HG03342 (cell line): ENCODE measurements around the gene MRPL43.

Source experiments
- ATAC-seq: cut with Tn5 transposase; IDR thresholded peaks from one replicate; pipeline ENCODE4 v1.9.1; 2021; ENCODE audit warnings: mild to moderate bottlenecking, moderate library complexity; ENCODE audit not compliant: unreplicated experiment

Gene MRPL43

DNA sequence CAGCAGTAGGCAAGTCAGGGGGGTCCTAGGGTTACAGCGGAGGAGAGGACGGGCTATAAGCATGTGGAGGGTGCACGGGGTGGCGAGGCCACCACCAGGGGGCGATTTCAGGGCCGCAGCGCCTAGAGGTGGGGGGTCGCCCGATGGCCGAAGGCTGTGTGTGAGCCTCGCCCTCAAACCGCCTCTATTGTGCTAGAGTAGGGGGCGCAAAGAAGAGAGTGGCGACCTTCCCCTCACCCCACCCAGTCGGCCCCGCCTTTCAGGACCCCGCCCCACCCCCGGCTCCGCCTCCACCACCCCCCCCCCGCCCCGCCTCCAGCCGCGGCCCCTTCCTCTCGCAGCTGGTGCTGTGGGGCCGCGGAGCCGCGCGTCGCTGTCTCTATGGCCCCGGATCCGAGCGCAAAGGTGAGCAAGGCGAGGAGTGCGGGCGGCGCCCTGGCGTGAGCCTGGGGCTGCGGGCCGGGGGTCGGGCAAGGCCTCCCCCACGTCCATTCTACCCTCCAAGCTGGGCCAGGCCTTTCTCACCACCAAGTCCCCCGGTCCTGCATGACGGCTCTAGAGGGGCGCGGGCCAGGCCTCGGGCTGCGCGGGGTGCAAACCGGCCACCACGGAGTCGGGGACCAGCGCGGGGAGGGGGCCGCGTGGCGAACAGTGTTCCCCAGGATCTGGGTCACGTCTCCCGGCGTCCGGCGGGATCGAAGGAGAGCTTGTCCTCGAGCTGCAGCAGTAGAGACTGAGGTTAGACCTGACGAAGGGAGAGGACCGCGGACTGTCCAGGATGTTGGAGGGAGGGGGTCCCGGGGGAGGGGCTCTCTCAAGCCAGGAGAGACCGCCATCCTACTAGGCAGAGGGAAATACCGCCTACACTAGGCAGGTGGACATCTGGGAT is 17.9 kb downstream of the MRPL43 start, which contains the start of gene SEMA4G:
SEMA4G (plus strand) TSS at position 318 of the 889 bp plus-strand sequence. CDS start 3,409 bp downstream, outside the sequence.
- no peak for ATAC-seq

DNA sequence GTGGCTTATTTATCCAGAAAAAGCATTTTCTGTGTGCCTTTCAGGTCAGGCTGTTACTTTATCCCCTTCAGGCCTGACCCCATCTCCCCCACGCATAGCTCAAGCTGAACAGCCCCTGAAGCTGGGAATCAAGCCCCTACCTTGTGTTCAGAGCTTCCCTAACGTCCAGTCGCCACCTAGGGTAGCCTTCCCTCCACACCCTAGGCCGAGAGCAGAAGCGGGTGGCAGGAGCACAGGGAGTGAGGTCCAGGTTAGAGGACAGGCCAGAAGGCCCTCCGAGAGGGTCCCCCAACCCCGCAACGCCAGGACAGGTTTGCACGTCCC is 18.5 kb downstream of the MRPL43 start:
- no peak for ATAC-seq

DNA sequence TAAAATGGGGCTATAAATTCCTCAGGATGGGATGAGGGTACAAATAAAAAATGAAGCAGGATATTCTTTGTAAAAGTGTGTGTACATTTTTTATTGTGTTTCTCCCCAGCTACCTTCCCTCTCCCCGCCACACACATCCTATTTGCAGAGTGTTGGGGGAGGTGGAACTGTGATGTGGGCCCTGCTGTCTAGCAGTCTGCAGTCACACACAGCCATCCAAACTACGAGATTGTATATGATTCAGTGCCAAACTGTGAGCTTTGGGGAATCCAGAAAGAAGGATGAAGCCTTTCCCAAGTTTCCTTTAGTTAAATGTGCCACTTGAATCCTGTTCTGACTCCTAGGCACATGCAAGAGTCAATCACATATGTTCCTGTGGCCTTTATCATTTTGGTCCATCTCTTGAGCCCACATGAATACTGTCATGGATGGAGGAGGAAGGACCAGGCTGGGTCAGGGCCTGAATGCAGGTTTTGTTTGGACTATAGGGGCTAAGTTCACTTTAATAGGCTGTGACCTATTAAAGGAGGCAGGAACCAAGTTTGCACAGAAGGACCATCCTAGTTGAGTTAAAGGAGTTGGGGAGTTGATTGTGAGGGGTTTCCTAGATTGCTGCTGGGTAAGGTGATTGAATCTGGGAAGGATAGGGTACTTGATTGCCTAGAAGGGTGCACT is 19.1 kb downstream of the MRPL43 start:
- no peak for ATAC-seq

DNA sequence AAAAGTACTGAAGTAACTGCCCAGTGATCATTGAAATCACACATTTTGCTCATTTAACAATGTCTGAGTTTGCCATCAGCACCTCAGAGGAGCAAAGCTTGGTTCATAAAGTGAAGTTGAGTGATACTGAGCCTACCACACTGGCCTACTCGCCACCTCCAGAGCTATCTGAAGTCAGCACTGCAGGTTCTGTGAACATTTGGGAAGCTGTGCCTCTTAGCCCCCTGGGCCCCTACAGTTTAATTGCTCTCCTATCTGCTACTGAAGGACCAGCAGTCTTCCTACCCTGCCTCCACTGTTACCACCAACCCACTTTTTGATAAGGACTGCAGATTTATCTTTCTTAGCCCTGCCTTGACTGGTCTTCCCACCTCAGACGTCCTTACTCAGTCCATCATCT is 20.0 kb downstream of the MRPL43 start:
- no peak for ATAC-seq

DNA sequence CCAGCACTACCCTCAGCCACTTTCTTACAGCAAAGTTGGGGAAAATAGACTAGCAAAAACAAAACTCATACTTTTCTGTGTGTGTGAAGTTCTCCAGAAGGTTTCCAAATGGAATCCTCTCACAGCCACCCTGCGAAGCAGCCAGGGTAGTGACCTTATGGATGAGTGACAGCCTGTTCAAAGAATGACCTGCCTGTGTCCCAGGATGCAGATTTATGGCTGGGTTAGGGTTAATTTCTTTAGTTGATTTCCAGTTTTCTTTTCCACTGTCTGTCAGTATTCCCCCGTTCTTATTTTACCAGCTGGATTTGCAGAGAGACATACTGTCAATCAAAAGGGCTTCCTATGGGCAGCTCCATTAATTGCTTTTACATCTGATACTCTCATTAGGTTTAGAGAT is 20.4 kb downstream of the MRPL43 start:
- no peak for ATAC-seq

DNA sequence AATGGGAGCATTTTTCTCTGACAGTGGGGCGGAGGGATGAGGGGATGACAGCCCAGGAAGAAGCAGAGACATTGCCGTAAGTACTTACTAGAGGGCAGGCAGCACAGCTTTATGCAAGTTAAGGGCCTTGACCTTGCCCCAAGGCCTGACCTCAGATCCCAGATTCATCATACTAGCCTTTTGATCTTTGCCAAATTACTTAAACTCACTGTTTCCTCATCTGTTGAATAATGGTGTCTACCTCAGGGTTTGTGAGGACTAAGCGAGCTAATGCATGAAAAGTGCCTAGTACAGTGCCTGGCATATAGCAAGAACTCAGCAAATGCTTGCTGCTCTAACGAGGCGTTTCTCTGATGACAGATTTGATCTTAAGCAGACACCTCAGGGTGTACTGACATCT is 21.5 kb downstream of the MRPL43 start:
- ATAC-seq, result no peak

DNA sequence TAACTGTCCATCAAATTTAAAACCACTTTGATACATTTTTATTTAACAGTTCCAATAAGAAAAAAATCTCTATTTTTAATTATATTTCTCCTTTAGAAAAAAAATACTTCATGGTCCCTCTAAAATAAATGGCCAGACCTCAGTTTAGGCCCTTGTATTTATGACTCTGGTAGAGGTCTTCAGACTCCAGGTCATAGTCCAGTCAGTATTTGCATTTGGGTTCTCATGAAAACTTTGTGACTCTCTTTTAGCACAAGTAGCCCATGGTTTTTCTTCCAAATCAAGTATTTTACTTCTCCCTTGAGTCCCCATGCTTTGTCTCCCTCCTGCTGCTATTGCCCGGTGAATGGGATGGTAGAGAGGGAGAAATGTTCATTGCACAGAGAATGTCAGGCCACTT is 23.5 kb downstream of the MRPL43 start:
- ATAC-seq, result no peak

DNA sequence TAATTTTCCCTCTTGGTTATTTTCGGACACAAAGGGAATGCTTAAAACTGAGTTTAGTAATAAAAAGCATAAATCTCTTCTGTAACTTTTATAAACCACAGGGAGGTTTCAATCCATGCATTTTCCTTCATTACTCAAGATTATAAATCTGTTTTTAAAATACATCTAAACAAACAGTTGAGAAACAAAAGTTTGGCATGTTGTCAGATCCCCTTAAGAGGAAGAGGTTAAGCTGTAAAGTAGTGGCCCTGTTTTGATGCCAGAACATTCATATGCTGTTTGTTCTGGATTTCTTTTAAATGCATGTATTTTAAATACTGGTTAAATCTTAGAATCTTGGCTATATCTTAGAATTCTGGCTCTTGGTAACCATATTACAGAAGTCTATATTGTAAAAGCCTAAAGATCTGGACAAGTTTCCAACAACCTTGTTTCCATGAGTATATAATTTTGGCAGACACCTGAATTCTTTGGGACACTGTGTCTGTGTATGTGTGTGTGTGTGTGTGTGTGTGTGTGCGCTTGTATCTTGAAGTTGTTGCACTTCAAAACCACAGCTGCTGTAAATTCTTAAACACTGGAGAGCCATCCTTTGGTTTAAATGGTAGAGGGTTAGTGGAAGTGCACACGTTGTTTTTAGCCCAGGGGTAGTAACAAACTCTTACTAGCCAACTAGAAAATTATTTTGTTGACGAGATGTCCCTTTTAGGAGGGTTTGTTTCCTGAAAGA is 24.8 kb downstream of the MRPL43 start:
- no peak for ATAC-seq

DNA sequence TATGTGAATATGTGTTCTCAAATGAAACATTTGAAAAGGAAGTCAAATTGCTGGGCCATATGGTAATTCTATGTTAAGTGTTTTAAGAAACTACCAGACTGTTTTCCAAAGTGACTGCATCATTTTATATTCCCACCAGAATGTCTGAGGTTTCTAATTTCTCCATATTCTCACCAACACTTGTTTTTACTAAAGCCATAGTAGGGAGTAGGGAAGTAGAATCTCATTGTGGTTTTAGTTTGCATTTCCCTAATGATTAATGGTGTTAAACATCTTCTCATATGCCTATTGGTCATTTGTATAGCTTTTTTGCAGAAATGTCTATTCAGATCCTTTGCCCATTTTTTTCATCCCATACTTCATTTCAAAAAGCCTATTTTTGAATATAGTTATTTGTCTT is 27.0 kb downstream of the MRPL43 start:
- no peak for ATAC-seq

DNA sequence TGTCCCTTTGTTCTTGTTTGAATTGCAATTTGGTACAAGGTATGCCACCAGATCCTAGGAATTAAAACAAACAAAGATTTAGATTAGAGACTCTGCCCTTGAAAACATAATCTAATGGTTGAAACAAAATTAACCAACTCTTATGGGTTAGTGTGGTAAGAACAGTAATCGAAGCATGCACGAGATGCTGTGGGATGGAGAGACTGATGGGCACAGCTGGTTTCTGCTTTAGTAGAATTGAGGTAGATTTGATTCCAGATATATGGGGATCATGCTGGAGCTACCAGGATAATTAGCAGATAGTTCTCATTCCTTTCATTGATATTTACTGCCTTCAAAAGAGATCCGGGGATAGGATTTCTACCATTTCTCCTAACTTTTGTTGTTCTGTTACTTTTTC is 38.4 kb downstream of the MRPL43 start:
- no peak for ATAC-seq

DNA sequence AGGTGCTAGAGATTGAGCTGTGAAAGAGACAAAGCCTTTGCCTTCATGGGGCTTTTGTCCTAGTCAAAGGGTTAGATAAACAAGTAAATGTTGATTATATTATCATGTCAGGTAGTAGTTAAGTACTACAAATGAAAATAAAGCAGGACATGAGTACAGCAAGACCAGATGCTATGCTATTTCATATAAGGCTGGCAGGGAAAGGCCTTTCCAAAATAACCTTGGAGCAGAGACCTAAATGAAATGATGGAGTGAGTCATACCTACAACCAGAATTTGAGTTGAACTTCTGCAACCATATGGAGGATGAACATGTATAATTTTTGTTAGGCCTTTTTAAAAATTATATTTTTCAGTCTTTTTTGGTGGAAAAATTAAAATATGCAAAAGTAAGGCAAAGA is 41.5 kb downstream of the MRPL43 start:
- ATAC-seq, result no peak

DNA sequence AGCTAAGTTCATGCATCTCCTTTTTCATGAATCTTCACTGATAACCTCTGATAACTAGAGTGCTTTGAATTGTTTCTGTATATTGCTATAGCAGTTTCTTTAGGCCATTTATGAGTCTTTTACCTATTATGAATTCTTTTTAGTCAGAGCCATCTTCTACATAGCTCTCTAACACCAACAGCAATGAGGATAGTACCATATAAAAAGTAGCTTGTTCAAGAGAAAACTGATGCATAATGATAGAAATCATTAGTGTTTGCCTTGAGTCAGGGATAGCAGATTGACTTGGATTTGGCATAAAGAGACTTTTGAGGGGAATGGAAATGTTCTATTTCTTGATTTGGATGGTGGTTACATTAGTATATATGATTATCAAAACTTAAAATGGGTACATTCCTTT is 43.8 kb downstream of the MRPL43 start:
- no peak for ATAC-seq

DNA sequence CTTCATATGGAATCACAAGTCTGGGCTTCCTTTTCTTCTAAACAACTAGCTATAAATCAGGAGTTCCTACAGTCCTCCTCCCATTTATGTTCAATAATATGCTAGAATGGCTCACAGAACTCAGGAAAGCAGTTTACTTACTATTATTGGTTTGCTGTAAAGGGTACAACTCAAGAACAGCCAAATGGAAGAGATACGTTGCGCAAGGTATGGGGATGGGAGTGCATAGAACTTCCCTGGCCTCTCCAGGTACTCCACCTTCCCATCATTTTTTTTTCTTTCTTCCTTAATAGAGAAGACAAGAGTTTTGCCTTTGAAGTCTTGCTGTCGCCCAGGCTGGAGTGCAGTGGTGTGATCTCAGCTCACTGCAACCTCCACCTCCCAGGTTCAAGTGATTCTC is 45.1 kb downstream of the MRPL43 start:
- no peak for ATAC-seq

DNA sequence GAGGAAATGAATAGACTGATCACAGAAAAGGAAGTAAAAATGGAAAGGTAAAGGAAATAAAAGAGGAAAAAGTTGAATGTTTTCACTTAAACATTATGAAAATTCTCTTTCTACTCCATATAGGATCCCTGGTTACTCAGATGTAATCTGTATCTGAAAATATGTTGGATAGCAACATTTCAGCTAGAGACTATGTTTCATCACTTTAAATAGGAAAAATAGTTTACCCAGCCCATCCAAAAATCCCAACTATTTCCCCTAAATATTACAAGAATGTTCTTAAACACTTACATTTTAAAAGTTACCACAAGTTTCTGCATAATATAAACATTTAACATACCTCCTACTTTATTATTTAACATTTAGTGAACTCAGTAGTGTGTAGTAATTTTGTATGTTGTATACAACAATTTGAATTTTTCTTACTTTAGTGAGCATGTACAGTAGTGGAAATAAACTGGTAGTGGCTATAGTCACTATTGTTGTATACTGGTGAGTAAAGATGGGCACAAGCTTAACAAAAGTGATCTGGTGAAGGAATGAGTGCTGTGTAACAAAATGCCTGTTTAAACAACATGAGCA is 47.4 kb downstream of the MRPL43 start:
- no peak for ATAC-seq
